GM19324 (cell line): ENCODE measurements around the gene CADPS2.

ENCODE experiments used
- ATAC-seq: cut with Tn5 transposase; IDR thresholded peaks from one replicate; pipeline ENCODE4 v1.9.1; 2021; ENCODE audit warnings: mild to moderate bottlenecking, moderate library complexity; ENCODE audit not compliant: unreplicated experiment, low FRiP score

The CADPS2 gene

GRCh38 chr7:122886357-122887081 lies at the start of gene CADPS2:
TSS of gene CADPS2 (minus strand) at chr7:122886460. CDS start at chr7:122886337, 123 bp downstream.
- peak; percentile 68 for ATAC-seq

- no peak for ATAC-seq
Observed at GRCh38 chr7:122935620-122936019, 49.4 kb upstream of the CADPS2 start.

- ATAC-seq, result no peak
Observed at GRCh38 chr7:122919643-122920181, 33.5 kb upstream of the CADPS2 start.

GRCh38 chr7:122914812-122915211 lies 28.6 kb upstream of the CADPS2 start:
- ATAC-seq, result no peak

GRCh38 chr7:122913608-122914007 lies 27.3 kb upstream of the CADPS2 start:
- no peak for ATAC-seq

GRCh38 chr7:122902751-122903495 lies 16.7 kb upstream of the CADPS2 start:
- ATAC-seq, result no peak

GRCh38 chr7:122901250-122901649 lies 15.0 kb upstream of the CADPS2 start:
- no peak for ATAC-seq

GRCh38 chr7:122896509-122896908 lies 10.2 kb upstream of the CADPS2 start:
- ATAC-seq, result no peak

GRCh38 chr7:122893486-122893885 lies 7.2 kb upstream of the CADPS2 start:
- ATAC-seq, result no peak

GRCh38 chr7:122889116-122889515 lies 2.9 kb upstream of the CADPS2 start:
- no peak for ATAC-seq

- no peak for ATAC-seq
Observed at GRCh38 chr7:122887848-122888247, 1.6 kb upstream of the CADPS2 start.

GRCh38 chr7:122887198-122887597 lies 938 bp upstream of the CADPS2 start:
- no peak for ATAC-seq

GRCh38 chr7:122885583-122886356 lies 490 bp downstream of the CADPS2 start:
- peak; percentile 45 for ATAC-seq

- ATAC-seq, result no peak
Observed at GRCh38 chr7:122884186-122884585, 2.1 kb downstream of the CADPS2 start.

GRCh38 chr7:122883049-122883680 lies 3.1 kb downstream of the CADPS2 start:
- ATAC-seq, result no peak

GRCh38 chr7:122881324-122881723 lies 4.9 kb downstream of the CADPS2 start:
- no peak for ATAC-seq

GRCh38 chr7:122869260-122869659 lies 17.0 kb downstream of the CADPS2 start:
- ATAC-seq, result no peak

- no peak for ATAC-seq
Observed at GRCh38 chr7:122867471-122867980, 18.7 kb downstream of the CADPS2 start.

- ATAC-seq, result no peak
Observed at GRCh38 chr7:122864838-122865237, 21.4 kb downstream of the CADPS2 start.

GRCh38 chr7:122864016-122864415 lies 22.2 kb downstream of the CADPS2 start:
- no peak for ATAC-seq
